Measurements from ENCODE around the gene TRIM31. TPM values are rescaled to one million over a fixed set of nuclear protein-coding genes. Genes with fewer than 3 reads are reported as not detected.
A peak's percentile ranks its signal among the peaks of the same experiment; 100 is the strongest.

The TRIM31 gene
- total RNA-seq, 1 experiment from 2014 or later = not detected

GRCh38 chr6:30063315-30063714 is 49.6 kb downstream of the TRIM31 start:
- H3K36me3 ChIP-seq (ENCODE audit: insufficient read depth, low read length, poor library complexity, severe bottlenecking) = peaks cover 8% of the 10 kb centered on the region
- CTCF ChIA-PET = no interaction called here
- POLR2A ChIA-PET (ENCODE audit: low non-redundant PET) = no interaction called here
- TF ChIP-seq EZH2 (IDR thresholded peaks at IDR 0.05; ENCODE audit: borderline replicate concordance, low read depth, low read length, poor library complexity, severe bottlenecking) = no peak
- TF ChIP-seq, protein P1, sequence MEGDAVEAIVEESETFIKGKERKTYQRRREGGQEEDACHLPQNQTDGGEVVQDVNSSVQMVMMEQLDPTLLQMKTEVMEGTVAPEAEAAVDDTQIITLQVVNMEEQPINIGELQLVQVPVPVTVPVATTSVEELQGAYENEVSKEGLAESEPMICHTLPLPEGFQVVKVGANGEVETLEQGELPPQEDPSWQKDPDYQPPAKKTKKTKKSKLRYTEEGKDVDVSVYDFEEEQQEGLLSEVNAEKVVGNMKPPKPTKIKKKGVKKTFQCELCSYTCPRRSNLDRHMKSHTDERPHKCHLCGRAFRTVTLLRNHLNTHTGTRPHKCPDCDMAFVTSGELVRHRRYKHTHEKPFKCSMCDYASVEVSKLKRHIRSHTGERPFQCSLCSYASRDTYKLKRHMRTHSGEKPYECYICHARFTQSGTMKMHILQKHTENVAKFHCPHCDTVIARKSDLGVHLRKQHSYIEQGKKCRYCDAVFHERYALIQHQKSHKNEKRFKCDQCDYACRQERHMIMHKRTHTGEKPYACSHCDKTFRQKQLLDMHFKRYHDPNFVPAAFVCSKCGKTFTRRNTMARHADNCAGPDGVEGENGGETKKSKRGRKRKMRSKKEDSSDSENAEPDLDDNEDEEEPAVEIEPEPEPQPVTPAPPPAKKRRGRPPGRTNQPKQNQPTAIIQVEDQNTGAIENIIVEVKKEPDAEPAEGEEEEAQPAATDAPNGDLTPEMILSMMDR (conservative IDR thresholded peaks at IDR 0.05; ENCODE audit: low read depth, low read length) = no peak
- H3K4me3 ChIP-seq (ENCODE audit: low read depth, low read length, poor library complexity, severe bottlenecking) = no peak overlapping the region
- no TSS peak for BruUV-seq (replicated peaks)
- H3K4me1 ChIP-seq (ENCODE audit: insufficient read depth, low read length, poor library complexity, severe bottlenecking) = peaks cover 28% of the 10 kb centered on the region
- no peak for DNase-seq (ENCODE audit: low spot score)
- intact Hi-C loops (cut with micrococcal nuclease; ENCODE audit: unreplicated experiment) = no loop called here
- no peak overlapping the region for H3K27ac ChIP-seq (ENCODE audit: low read depth, low read length, poor library complexity, severe bottlenecking)
- H3K27me3 ChIP-seq (replicated peaks; ENCODE audit: insufficient read depth, low read depth, low read length, poor library complexity) = no peaks in the 10 kb centered on the region
- no peaks in the 10 kb centered on the region for H3K9me3 ChIP-seq (ENCODE audit: low read depth, low read length, poor library complexity, severe bottlenecking)

GRCh38 chr6:30062471-30063178 is 50.3 kb downstream of the TRIM31 start:
- CTCF ChIA-PET = interaction anchor here (0.7 kb wide), 1 partner anchor 30 kb away, joined by 3 read pairs; no protein-coding TSS in a partner anchor
- H3K4me3 ChIP-seq (ENCODE audit: low read depth, low read length, poor library complexity, severe bottlenecking) = peak overlapping the region; percentile 90
- H3K9me3 ChIP-seq (ENCODE audit: low read depth, low read length, poor library complexity, severe bottlenecking) = no peaks in the 10 kb centered on the region
- no TSS peak for BruUV-seq (replicated peaks)
- intact Hi-C loops (cut with micrococcal nuclease; ENCODE audit: unreplicated experiment) = no loop called here
- peaks cover 23% of the 10 kb centered on the region for H3K4me1 ChIP-seq (ENCODE audit: insufficient read depth, low read length, poor library complexity, severe bottlenecking)
- TF ChIP-seq EZH2 (IDR thresholded peaks at IDR 0.05; ENCODE audit: borderline replicate concordance, low read depth, low read length, poor library complexity, severe bottlenecking) = no peak
- TF ChIP-seq, protein P1 (conservative IDR thresholded peaks at IDR 0.05; ENCODE audit: low read depth, low read length) = no peak
- POLR2A ChIA-PET (ENCODE audit: low non-redundant PET) = no interaction called here
- no peaks in the 10 kb centered on the region for H3K27me3 ChIP-seq (replicated peaks; ENCODE audit: insufficient read depth, low read depth, low read length, poor library complexity)
- H3K36me3 ChIP-seq (ENCODE audit: insufficient read depth, low read length, poor library complexity, severe bottlenecking) = peaks cover 8% of the 10 kb centered on the region
- no peak for DNase-seq (ENCODE audit: low spot score)
- peak overlapping the region; percentile 85 for H3K27ac ChIP-seq (ENCODE audit: low read depth, low read length, poor library complexity, severe bottlenecking)

GRCh38 chr6:30061858-30062458 is 50.9 kb downstream of the TRIM31 start:
- intact Hi-C loops (cut with micrococcal nuclease; ENCODE audit: unreplicated experiment) = no loop called here
- CTCF ChIA-PET = no interaction called here
- Histone ChIP-seq H3K27ac (ENCODE audit: low read depth, low read length, poor library complexity, severe bottlenecking) (peak overlapping the region; percentile 85), H3K36me3 (ENCODE audit: insufficient read depth, low read length, poor library complexity, severe bottlenecking) (peaks cover 8% of the 10 kb centered on the region), H3K9me3 (ENCODE audit: low read depth, low read length, poor library complexity, severe bottlenecking) (no peaks in the 10 kb centered on the region), H3K4me3 (ENCODE audit: low read depth, low read length, poor library complexity, severe bottlenecking) (peak overlapping the region; percentile 90), H3K4me1 (ENCODE audit: insufficient read depth, low read length, poor library complexity, severe bottlenecking) (peaks cover 21% of the 10 kb centered on the region), H3K27me3 (replicated peaks; ENCODE audit: insufficient read depth, low read depth, low read length, poor library complexity) (no peaks in the 10 kb centered on the region)
- BruUV-seq (replicated peaks) = TSS peak; percentile 64
- TF ChIP-seq, protein P1 (conservative IDR thresholded peaks at IDR 0.05; ENCODE audit: low read depth, low read length) = no peak
- no peak for TF ChIP-seq EZH2 (IDR thresholded peaks at IDR 0.05; ENCODE audit: borderline replicate concordance, low read depth, low read length, poor library complexity, severe bottlenecking)
- DNase-seq (ENCODE audit: low spot score) = no peak
- POLR2A ChIA-PET (ENCODE audit: low non-redundant PET) = no interaction called here
